SU-DHL-6 (cell line): ENCODE results near the gene MGAM2.

Source experiments
- H2AFZ ChIP-seq: fragments of 200-600 bp; sonication (generic); 2 replicates; pipeline ENCODE4 v1.6.1; 2014; ENCODE audit warnings: low read depth, mild to moderate bottlenecking, moderate library complexity, mixed read lengths, antibody characterized with exemption, low read length; ENCODE audit not compliant: severe bottlenecking
- H3F3A ChIP-seq: fragments of 200-600 bp; shearing (Covaris generic); 2 replicates; pipeline ENCODE4 v1.6.0; 2016; ENCODE audit warnings: antibody characterized with exemption, mild to moderate bottlenecking; ENCODE audit not compliant: insufficient read depth
- H3K27ac ChIP-seq: fragments of 200-600 bp; sonication (generic); 2 replicates; pipeline ENCODE4 v1.5.1; 2016; ENCODE audit warnings: low read depth, mild to moderate bottlenecking, low read length, moderate library complexity, mixed read lengths
- H3K27me3 ChIP-seq: fragments of 200-600 bp; sonication (generic), shearing (Covaris generic); 2 replicates; pipeline ENCODE4 v1.6.0; 2014; ENCODE audit warnings: mild to moderate bottlenecking, low read length
- H3K36me3 ChIP-seq: fragments of 200-600 bp; sonication (generic); 2 replicates; pipeline ENCODE4 v1.6.1; 2014; ENCODE audit warnings: mild to moderate bottlenecking, low read length, mixed read lengths
- H3K4me2 ChIP-seq: fragments of 300-600, 200-600 bp; shearing (Covaris generic), sonication (generic); 2 replicates; pipeline ENCODE4 v1.6.0; 2014; ENCODE audit warnings: low read length, low read depth, mild to moderate bottlenecking; ENCODE audit not compliant: poor library complexity, severe bottlenecking
- H3K4me3 ChIP-seq: fragments of 200-600 bp; sonication (generic); 2 replicates; pipeline ENCODE4 v1.5.1; 2014; ENCODE audit warnings: antibody characterized with exemption, low read length, mild to moderate bottlenecking, mixed read lengths; ENCODE audit not compliant: insufficient read depth, poor library complexity, severe bottlenecking
- H3K79me2 ChIP-seq: fragments of 200-600 bp; sonication (generic); 2 replicates; pipeline ENCODE4 v1.6.1; 2014; ENCODE audit warnings: mild to moderate bottlenecking, low read length, moderate library complexity; ENCODE audit not compliant: insufficient read depth
- H3K9ac ChIP-seq: fragments of 200-600 bp; sonication (generic); 2 replicates; pipeline ENCODE4 v1.7.0; 2014; ENCODE audit warnings: mild to moderate bottlenecking, low read length
- H3K9me2 ChIP-seq: fragments of 200-600 bp; sonication (generic); replicated peaks from 2 replicates; pipeline ENCODE4 v1.6.1; 2014; ENCODE audit warnings: low read length; ENCODE audit not compliant: insufficient read depth
- H3K9me3 ChIP-seq: fragments of 200-600 bp; sonication (generic); 2 replicates; pipeline ENCODE4 v1.6.1; 2014; ENCODE audit warnings: low read length, mixed read lengths; ENCODE audit not compliant: insufficient read depth
- H4K20me1 ChIP-seq: fragments of 200-600 bp; sonication (generic); 2 replicates; pipeline ENCODE4 v1.6.1; 2014; ENCODE audit warnings: low read depth, mild to moderate bottlenecking, antibody characterized with exemption, low read length, moderate library complexity, mixed read lengths
- CTCF ChIP-seq: fragments of 200-600 bp; sonication (generic); IDR thresholded peaks from one replicate; pipeline ENCODE4 v1.5.1; 2017; ENCODE audit warnings: antibody characterized with exemption, mild to moderate bottlenecking, low read length, moderate library complexity; ENCODE audit not compliant: insufficient read depth, poor library complexity, severe bottlenecking
- EZH2phosphoT487 ChIP-seq: fragments of 200-600 bp; sonication (generic), shearing (Covaris generic); conservative IDR thresholded peaks from 2 replicates; pipeline ENCODE4 v1.6.1; 2018; ENCODE audit warnings: mild to moderate bottlenecking, antibody characterized with exemption, low read length, moderate library complexity, mixed read lengths

MGAM2 gene

GRCh38 chr7:142108728-142109505, 2.6 kb upstream of the MGAM2 start:
- Histone ChIP-seq H3K9me3 (no peaks in the 10 kb centered on the region), H3K9me2 (no peaks in the 10 kb centered on the region), H3K9ac (no peak overlapping the region), H4K20me1 (no peaks in the 10 kb centered on the region), H3K4me3 (no peak overlapping the region), H3K27ac (no peak overlapping the region), H3F3A (no peaks in the 10 kb centered on the region), H3K27me3 (no peaks in the 10 kb centered on the region), H3K79me2 (no peaks in the 10 kb centered on the region), H2AFZ (no peak overlapping the region), H3K4me2 (no peak overlapping the region), H3K36me3 (no peaks in the 10 kb centered on the region)
- TF ChIP-seq EZH2phosphoT487: no peak
- TF ChIP-seq CTCF: no peak

GRCh38 chr7:142110098-142110497, 1.4 kb upstream of the MGAM2 start:
- H3K9me2 ChIP-seq: no peaks in the 10 kb centered on the region
- no peak overlapping the region for H3K4me2 ChIP-seq
- TF ChIP-seq EZH2phosphoT487 (no peak), CTCF (no peak)
- H3K36me3 ChIP-seq: no peaks in the 10 kb centered on the region
- no peak overlapping the region for H2AFZ ChIP-seq
- no peaks in the 10 kb centered on the region for H3K9me3 ChIP-seq
- no peaks in the 10 kb centered on the region for H3K79me2 ChIP-seq
- no peak overlapping the region for H3K9ac ChIP-seq
- no peaks in the 10 kb centered on the region for H3K27me3 ChIP-seq
- H3K4me3 ChIP-seq: no peak overlapping the region
- H4K20me1 ChIP-seq: no peaks in the 10 kb centered on the region
- H3K27ac ChIP-seq: no peak overlapping the region
- no peaks in the 10 kb centered on the region for H3F3A ChIP-seq

- H3K4me3 ChIP-seq: no peak overlapping the region
- H3K79me2 ChIP-seq: no peaks in the 10 kb centered on the region
- no peaks in the 10 kb centered on the region for H3K36me3 ChIP-seq
- H3K4me2 ChIP-seq: no peak overlapping the region
- no peaks in the 10 kb centered on the region for H3K9me2 ChIP-seq
- H2AFZ ChIP-seq: no peak overlapping the region
- H3K27me3 ChIP-seq: no peaks in the 10 kb centered on the region
- H3K27ac ChIP-seq: no peak overlapping the region
- no peaks in the 10 kb centered on the region for H3F3A ChIP-seq
- no peak for TF ChIP-seq EZH2phosphoT487
- TF ChIP-seq CTCF: no peak
- H4K20me1 ChIP-seq: no peaks in the 10 kb centered on the region
- H3K9ac ChIP-seq: no peak overlapping the region
- no peaks in the 10 kb centered on the region for H3K9me3 ChIP-seq
Measured at GRCh38 chr7:142110638-142111037, 880 bp upstream of the MGAM2 start.
